OCI-LY7 (cell line): ENCODE data around the gene ARHGAP28. TPM values are rescaled to one million over a fixed set of nuclear protein-coding genes. Genes with fewer than 3 reads are reported as not detected.

Source experiments
- BruUV-seq: library from RNA; stranded (reverse); fragments of 400-500 nt; replicated peaks from 2 replicates; lab custom pipeline; 2021; lab: Mats Ljungman, UMichigan
- CTCF ChIA-PET: fragments of 300-600 bp; sonication (Branson Sonifier 250); formaldehyde crosslinking; loops from one replicate; lab custom pipeline; 2022; ENCODE audit warnings: antibody characterized with exemption; ENCODE audit not compliant: unreplicated experiment; lab: Charles Lee
- POLR2A ChIA-PET: fragments of 300-600 bp; sonication (Branson Sonifier 250); formaldehyde crosslinking; loops from one replicate; lab custom pipeline; 2022; ENCODE audit warnings: antibody characterized with exemption; lab: Charles Lee
- DNase-seq: peaks from one replicate; pipeline ENCODE4 v3.0.0-alpha.2; 2015; ENCODE audit warnings: low spot score
- H2AFZ ChIP-seq: fragments of 200-600 bp; sonication (generic), shearing (Covaris generic); 2 replicates; pipeline ENCODE4 v1.6.1; 2014; ENCODE audit warnings: mild to moderate bottlenecking, antibody characterized with exemption, low read length, moderate library complexity
- H3K27ac ChIP-seq: fragments of 200-600 bp; sonication (generic); 2 replicates; pipeline ENCODE4 v1.5.1; 2014; ENCODE audit warnings: mixed run types, low read depth, mild to moderate bottlenecking, moderate library complexity, low read length, inconsistent platforms; ENCODE audit not compliant: poor library complexity, severe bottlenecking
- H3K36me3 ChIP-seq: fragments of 200-600 bp; sonication (generic); 2 replicates; pipeline ENCODE4 v1.6.1; 2014; ENCODE audit warnings: mild to moderate bottlenecking, antibody characterized with exemption, low read length, moderate library complexity, mixed read lengths; ENCODE audit not compliant: insufficient read depth
- H3K4me1 ChIP-seq: fragments of 200-600 bp; sonication (generic); 2 replicates; pipeline ENCODE4 v1.5.1; 2014; ENCODE audit warnings: mild to moderate bottlenecking, low read length; ENCODE audit not compliant: insufficient read depth, poor library complexity, severe bottlenecking
- H3K4me2 ChIP-seq: fragments of 200-600 bp; sonication (generic); 2 replicates; pipeline ENCODE4 v1.6.1; 2014; ENCODE audit warnings: mild to moderate bottlenecking, low read length
- H3K4me3 ChIP-seq: fragments of 200-600 bp; sonication (generic); 2 replicates; pipeline ENCODE4 v1.5.1; 2014; ENCODE audit warnings: mild to moderate bottlenecking, low read depth, low read length; ENCODE audit not compliant: poor library complexity, severe bottlenecking
- H3K79me2 ChIP-seq: fragments of 200-600 bp; sonication (generic); 2 replicates; pipeline ENCODE4 v1.6.1; 2016; ENCODE audit warnings: low read depth, mild to moderate bottlenecking, low read length, moderate library complexity, mixed read lengths; ENCODE audit not compliant: insufficient read depth
- H3K9me2 ChIP-seq: fragments of 200-600 bp; sonication (generic); 2 replicates; pipeline ENCODE4 v1.6.1; 2016; ENCODE audit warnings: mild to moderate bottlenecking, low read length, mixed read lengths; ENCODE audit not compliant: insufficient read depth
- H3K9me3 ChIP-seq: fragments of 200-600 bp; sonication (generic); 2 replicates; pipeline ENCODE4 v1.6.1; 2014; ENCODE audit warnings: mild to moderate bottlenecking, mixed run types, low read length, mixed read lengths
- H4K20me1 ChIP-seq: fragments of 200-600 bp; sonication (generic); 2 replicates; pipeline ENCODE4 v1.6.1; 2014; ENCODE audit warnings: mild to moderate bottlenecking, antibody characterized with exemption, low read length, moderate library complexity, mixed read lengths; ENCODE audit not compliant: insufficient read depth
- CTCF ChIP-seq: fragments of 200-600 bp; sonication (generic); conservative IDR thresholded peaks from 2 replicates; pipeline ENCODE4 v1.5.1; 2014; ENCODE audit warnings: mild to moderate bottlenecking, antibody characterized with exemption, low read length, moderate library complexity, mixed read lengths
- EZH2phosphoT487 ChIP-seq: fragments of 200-600 bp; sonication (generic); IDR thresholded peaks from 2 replicates; pipeline ENCODE4 v1.6.1; 2018; ENCODE audit warnings: low read depth, borderline replicate concordance, mild to moderate bottlenecking, mixed run types, antibody characterized with exemption, low read length, moderate library complexity, mixed read lengths
- intact Hi-C: fragments of 100-400 bp; cut with micrococcal nuclease; formaldehyde crosslinking; loops from one replicate; pipeline ENCODE4 v1.10.0; 2022; ENCODE audit not compliant: unreplicated experiment
- total RNA-seq, 2 experiments: library from RNA; depleted of rRNA in 1 of 2; stranded (reverse); fragments of >200 nt in 1 of 2; shearing (Covaris generic) in 1 of 2; gene quantifications; 2 replicates each; pipeline ENCODE4 v1.2.3, GENCODE V29; 2014 to 2022

The ARHGAP28 gene
- total RNA-seq, 2 experiments from 2014 or later: not detected

- Histone ChIP-seq H3K79me2 (no peaks in the 10 kb centered on the region), H3K36me3 (no peaks in the 10 kb centered on the region), H4K20me1 (no peaks in the 10 kb centered on the region), H3K27ac (no peak overlapping the region), H3K9me3 (no peaks in the 10 kb centered on the region), H3K4me1 (no peaks in the 10 kb centered on the region), H3K4me2 (no peak overlapping the region), H3K4me3 (no peak overlapping the region), H3K9me2 (no peaks in the 10 kb centered on the region), H2AFZ (no peak overlapping the region)
- intact Hi-C loops: no loop called here
- POLR2A ChIA-PET: no interaction called here
- TF ChIP-seq CTCF (no peak), EZH2phosphoT487 (no peak)
- CTCF ChIA-PET: no interaction called here
- BruUV-seq: no TSS peak
- no peak for DNase-seq
These were observed 46.7 kb downstream of the ARHGAP28 start for GRCh38 chr18:6776188-6776587.

GRCh38 chr18:6777509-6777908 is 48.0 kb downstream of the ARHGAP28 start:
- Histone ChIP-seq H3K4me2 (no peak overlapping the region), H2AFZ (no peak overlapping the region), H3K79me2 (no peaks in the 10 kb centered on the region), H3K36me3 (no peaks in the 10 kb centered on the region), H3K27ac (no peak overlapping the region), H3K4me1 (no peaks in the 10 kb centered on the region), H3K9me3 (no peaks in the 10 kb centered on the region), H3K9me2 (no peaks in the 10 kb centered on the region), H4K20me1 (no peaks in the 10 kb centered on the region), H3K4me3 (no peak overlapping the region)
- intact Hi-C loops: no loop called here
- DNase-seq: no peak
- TF ChIP-seq CTCF: no peak
- TF ChIP-seq EZH2phosphoT487: no peak
- CTCF ChIA-PET: no interaction called here
- BruUV-seq: no TSS peak
- POLR2A ChIA-PET: no interaction called here

GRCh38 chr18:6778459-6779247 is 49.1 kb downstream of the ARHGAP28 start:
- intact Hi-C loops: no loop called here
- no peak overlapping the region for H2AFZ ChIP-seq
- no peaks in the 10 kb centered on the region for H3K9me3 ChIP-seq
- ChIA-PET CTCF (no interaction called here), POLR2A (no interaction called here)
- no peak overlapping the region for H3K4me3 ChIP-seq
- no peak for TF ChIP-seq CTCF
- TF ChIP-seq EZH2phosphoT487: no peak
- no peak overlapping the region for H3K4me2 ChIP-seq
- H3K9me2 ChIP-seq: no peaks in the 10 kb centered on the region
- H3K27ac ChIP-seq: no peak overlapping the region
- no peaks in the 10 kb centered on the region for H3K4me1 ChIP-seq
- H3K36me3 ChIP-seq: no peaks in the 10 kb centered on the region
- DNase-seq: no peak
- no peaks in the 10 kb centered on the region for H4K20me1 ChIP-seq
- no TSS peak for BruUV-seq
- no peaks in the 10 kb centered on the region for H3K79me2 ChIP-seq
